ENCODE results near the gene COL9A3. TPM values are rescaled to one million over a fixed set of nuclear protein-coding genes. Genes with fewer than 3 reads are reported as not detected.
A peak's percentile ranks its signal among the peaks of the same experiment; 100 is the strongest.

Gene COL9A3
- total and polyA plus RNA-seq, 4 experiments from 2014 or later = 0.41 TPM; not detected in 3

DNA sequence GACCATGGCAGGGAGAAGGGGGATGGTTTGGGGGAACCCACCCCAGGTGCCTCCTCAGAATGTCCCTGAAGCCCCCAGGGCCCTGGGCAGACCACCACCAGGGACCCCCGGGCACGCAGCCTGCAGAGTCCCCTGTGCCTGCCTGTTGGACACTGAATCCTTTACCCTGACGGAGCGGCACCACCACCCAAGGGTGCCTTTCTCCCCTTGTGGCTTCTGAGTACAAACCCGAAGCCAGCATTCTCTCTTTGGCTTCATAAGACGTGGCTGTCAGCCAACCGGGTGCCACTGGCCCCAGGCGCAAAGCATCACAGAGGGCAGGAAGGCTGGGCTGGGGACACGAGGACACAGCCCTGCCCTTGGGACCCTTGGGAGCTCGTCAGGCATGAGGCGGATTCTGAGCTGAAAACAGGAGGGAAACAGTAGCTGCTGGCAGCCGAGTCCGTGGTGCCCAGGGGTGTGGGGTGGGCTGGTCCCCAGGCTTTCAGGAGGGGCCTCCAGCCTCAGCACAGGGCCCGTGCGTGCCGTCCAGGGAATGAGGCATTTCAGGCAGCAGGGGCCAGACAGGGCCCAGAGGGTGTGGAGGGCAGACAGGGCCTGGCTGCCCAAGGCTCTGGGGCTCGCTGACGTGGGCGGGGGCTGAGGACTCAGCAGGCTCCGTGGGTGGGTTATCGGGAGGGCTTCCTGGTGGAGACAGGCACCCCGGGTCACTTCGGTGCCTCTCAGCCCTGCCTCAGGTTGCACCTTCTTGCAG is 3.5 kb downstream of the COL9A3 start:
- DNase-seq = peak in 1 of 5 donors; percentile 24
- Mint-ChIP-seq H3K4me3 (no peak overlapping the region), H3K27me3 (peaks cover 7 to 9% of the 10 kb centered on the region in 2 donors), H3K27ac (no peak overlapping the region), H3K4me1 (peaks cover 1 to 17% (median 4%) of the 10 kb centered on the region in 4 donors), H3K36me3 (no peaks in the 10 kb centered on the region), H3K9me3 (no peaks in the 10 kb centered on the region)
- CTCF ChIA-PET (ENCODE audit: partially characterized antibody) = no interaction called here
- H3K9me3 ChIP-seq (ENCODE audit: control insufficient read depth in 1 of 2, low read length in 2 of 2) = no peaks in the 10 kb centered on the region
- intact Hi-C loops (cut with micrococcal nuclease) = no loop called here
- POLR2A ChIA-PET (ENCODE audit: partially characterized antibody) = no interaction called here
- H3K4me1 ChIP-seq (ENCODE audit: insufficient read depth, low read length) = peaks cover 21% of the 10 kb centered on the region
- no peaks in the 10 kb centered on the region for H3K36me3 ChIP-seq (ENCODE audit: insufficient read depth, low read length)
- peaks cover 17% of the 10 kb centered on the region for H3K27me3 ChIP-seq (ENCODE audit: insufficient read depth, low read length)
- H3K4me3 ChIP-seq (ENCODE audit: low read length in 2 of 2) = no peak overlapping the region
- no peak overlapping the region for H3K27ac ChIP-seq (ENCODE audit: low read depth, low read length)

DNA sequence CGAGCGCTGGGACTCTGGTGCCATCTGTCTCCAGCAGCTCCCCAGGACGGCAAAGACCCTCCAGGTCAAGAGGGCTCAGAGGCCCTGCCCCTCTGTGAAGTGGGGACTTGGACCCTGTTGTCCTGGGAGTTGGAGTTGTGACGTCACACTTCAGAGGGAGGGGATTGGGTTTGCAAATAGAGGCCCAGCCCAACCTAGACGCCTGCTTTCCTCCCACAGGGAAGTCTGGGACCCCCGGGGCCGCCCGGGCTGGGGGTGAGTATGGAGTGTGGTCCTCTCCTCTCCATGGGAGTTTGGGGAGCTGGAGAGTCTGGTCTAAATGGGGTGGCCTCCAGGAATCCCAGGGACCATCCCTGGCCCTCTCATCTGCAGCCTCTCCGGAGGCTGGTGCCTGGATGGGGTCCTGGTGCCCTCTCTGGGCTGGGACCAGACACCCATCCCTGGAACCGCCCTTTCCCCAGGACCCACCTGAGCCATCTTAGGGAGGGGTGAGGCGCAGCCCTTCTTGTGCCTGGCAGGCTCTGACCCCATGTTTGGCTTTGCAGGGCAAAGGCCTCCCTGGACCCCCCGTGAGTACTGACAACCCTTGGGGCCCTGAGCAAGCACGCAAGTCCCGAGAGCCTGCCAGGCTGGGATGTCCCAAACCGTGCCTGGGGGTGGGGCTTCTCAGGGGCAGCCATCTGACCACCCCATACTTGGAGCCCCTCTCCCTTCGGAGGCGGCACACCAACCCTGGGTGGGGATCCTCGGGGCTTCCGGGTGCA is 4.3 kb downstream of the COL9A3 start:
- H3K9me3 Mint-ChIP-seq = no peaks in the 10 kb centered on the region

DNA sequence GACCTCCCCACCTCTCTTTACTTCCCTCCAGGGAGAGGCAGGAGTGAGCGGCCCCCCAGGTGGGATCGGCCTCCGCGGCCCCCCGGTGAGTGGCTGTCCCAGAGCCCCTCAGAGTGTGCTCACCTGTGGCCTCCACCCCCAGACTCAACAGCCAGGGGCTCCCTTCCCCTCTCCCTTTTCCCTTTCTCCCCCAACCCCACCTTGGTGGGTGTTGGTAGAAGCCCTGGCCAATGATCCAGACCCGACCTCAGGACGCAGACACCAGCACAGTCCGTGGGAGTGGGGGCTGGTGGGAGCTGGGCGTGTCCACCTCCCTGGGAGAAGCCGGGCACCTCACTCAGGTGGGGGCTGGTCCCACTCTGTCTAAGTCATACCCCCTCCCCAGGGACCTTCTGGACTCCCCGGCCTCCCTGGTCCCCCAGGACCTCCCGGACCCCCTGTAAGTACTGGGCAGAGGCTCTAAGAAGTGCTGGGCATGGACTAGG is 4.9 kb downstream of the COL9A3 start:
- Histone ChIP-seq H3K4me3 (ENCODE audit: low read length in 2 of 2) (no peak overlapping the region), H3K27ac (ENCODE audit: low read depth, low read length) (no peak overlapping the region), H3K36me3 (ENCODE audit: insufficient read depth, low read length) (no peaks in the 10 kb centered on the region), H3K4me1 (ENCODE audit: insufficient read depth, low read length) (peaks cover 9% of the 10 kb centered on the region), H3K9me3 (ENCODE audit: control insufficient read depth in 1 of 2, low read length in 2 of 2) (no peaks in the 10 kb centered on the region), H3K27me3 (ENCODE audit: insufficient read depth, low read length) (peaks cover 13% of the 10 kb centered on the region)
- Mint-ChIP-seq H3K27me3 (peaks cover 3 to 4% of the 10 kb centered on the region in 2 donors), H3K27ac (no peak overlapping the region), H3K4me1 (peaks cover 0 to 8% (median 0%) of the 10 kb centered on the region in 4 donors), H3K36me3 (no peaks in the 10 kb centered on the region), H3K4me3 (no peak overlapping the region), H3K9me3 (no peaks in the 10 kb centered on the region)
- ChIA-PET CTCF (ENCODE audit: partially characterized antibody) (no interaction called here), POLR2A (ENCODE audit: partially characterized antibody) (no interaction called here)
- intact Hi-C loops (cut with micrococcal nuclease) = no loop called here
- peak in 1 of 5 donors; percentile 13 for DNase-seq

More for the DNA sequence above, 4.3 kb downstream of the COL9A3 start:
- CTCF ChIA-PET (ENCODE audit: partially characterized antibody) = no interaction called here
- Histone ChIP-seq H3K4me3 (ENCODE audit: low read length in 2 of 2) (no peak overlapping the region), H3K36me3 (ENCODE audit: insufficient read depth, low read length) (no peaks in the 10 kb centered on the region), H3K4me1 (ENCODE audit: insufficient read depth, low read length) (peaks cover 13% of the 10 kb centered on the region), H3K27ac (ENCODE audit: low read depth, low read length) (no peak overlapping the region), H3K9me3 (ENCODE audit: control insufficient read depth in 1 of 2, low read length in 2 of 2) (no peaks in the 10 kb centered on the region), H3K27me3 (ENCODE audit: insufficient read depth, low read length) (peaks cover 15% of the 10 kb centered on the region)
- Mint-ChIP-seq H3K27ac (no peak overlapping the region), H3K27me3 (peaks cover 4 to 5% of the 10 kb centered on the region in 2 donors), H3K4me1 (peaks cover 0 to 9% (median under 1%) of the 10 kb centered on the region in 4 donors), H3K36me3 (no peaks in the 10 kb centered on the region), H3K4me3 (no peak overlapping the region)
- intact Hi-C loops (cut with micrococcal nuclease) = no loop called here
- POLR2A ChIA-PET (ENCODE audit: partially characterized antibody) = no interaction called here
- peak in 1 of 5 donors; percentile 24 for DNase-seq

DNA sequence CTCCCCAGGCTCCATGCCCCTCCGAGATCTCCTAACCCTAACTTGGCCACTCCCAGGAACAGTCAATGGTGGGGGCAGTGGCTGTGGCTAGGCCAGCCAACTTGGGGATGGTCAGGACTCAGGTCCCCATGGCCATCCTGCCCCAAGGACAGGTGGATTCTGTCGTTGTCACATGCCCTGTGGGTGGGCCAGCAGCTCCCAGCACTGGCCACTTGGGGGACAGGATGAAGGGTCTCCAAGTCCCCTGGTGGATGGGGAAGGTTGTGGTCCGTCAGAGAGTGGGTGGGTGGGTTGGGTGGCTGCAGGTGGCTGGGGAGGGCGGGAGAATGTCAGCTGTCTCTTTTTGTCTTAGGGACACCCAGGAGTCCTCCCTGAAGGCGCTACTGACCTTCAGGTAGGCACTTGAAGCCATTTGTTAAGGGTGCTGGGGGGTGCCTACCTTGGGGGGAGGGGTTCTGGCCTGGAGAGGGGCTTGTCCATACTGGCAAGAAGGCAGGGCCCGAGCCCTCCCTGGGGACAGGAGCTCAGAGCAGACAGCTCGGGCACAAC is 5.5 kb downstream of the COL9A3 start:
- Histone ChIP-seq H3K9me3 (ENCODE audit: control insufficient read depth in 1 of 2, low read length in 2 of 2) (no peaks in the 10 kb centered on the region), H3K4me3 (ENCODE audit: low read length in 2 of 2) (no peak overlapping the region), H3K4me1 (ENCODE audit: insufficient read depth, low read length) (peaks cover 9% of the 10 kb centered on the region), H3K27ac (ENCODE audit: low read depth, low read length) (no peak overlapping the region), H3K36me3 (ENCODE audit: insufficient read depth, low read length) (no peaks in the 10 kb centered on the region), H3K27me3 (ENCODE audit: insufficient read depth, low read length) (peaks cover 13% of the 10 kb centered on the region)
- Mint-ChIP-seq H3K36me3 (no peaks in the 10 kb centered on the region), H3K27ac (no peak overlapping the region), H3K4me3 (no peak overlapping the region), H3K9me3 (no peaks in the 10 kb centered on the region), H3K4me1 (peaks cover 0 to 8% (median 0%) of the 10 kb centered on the region in 4 donors), H3K27me3 (peaks cover 3 to 4% of the 10 kb centered on the region in 2 donors)
- CTCF ChIA-PET (ENCODE audit: partially characterized antibody) = interaction anchor here (0.8 kb wide), 1 partner anchor 13 kb away, joined by 3 read pairs; no protein-coding TSS in a partner anchor
- DNase-seq = peak in 1 of 5 donors; percentile 16
- POLR2A ChIA-PET (ENCODE audit: partially characterized antibody) = no interaction called here
- intact Hi-C loops (cut with micrococcal nuclease) = no loop called here

DNA sequence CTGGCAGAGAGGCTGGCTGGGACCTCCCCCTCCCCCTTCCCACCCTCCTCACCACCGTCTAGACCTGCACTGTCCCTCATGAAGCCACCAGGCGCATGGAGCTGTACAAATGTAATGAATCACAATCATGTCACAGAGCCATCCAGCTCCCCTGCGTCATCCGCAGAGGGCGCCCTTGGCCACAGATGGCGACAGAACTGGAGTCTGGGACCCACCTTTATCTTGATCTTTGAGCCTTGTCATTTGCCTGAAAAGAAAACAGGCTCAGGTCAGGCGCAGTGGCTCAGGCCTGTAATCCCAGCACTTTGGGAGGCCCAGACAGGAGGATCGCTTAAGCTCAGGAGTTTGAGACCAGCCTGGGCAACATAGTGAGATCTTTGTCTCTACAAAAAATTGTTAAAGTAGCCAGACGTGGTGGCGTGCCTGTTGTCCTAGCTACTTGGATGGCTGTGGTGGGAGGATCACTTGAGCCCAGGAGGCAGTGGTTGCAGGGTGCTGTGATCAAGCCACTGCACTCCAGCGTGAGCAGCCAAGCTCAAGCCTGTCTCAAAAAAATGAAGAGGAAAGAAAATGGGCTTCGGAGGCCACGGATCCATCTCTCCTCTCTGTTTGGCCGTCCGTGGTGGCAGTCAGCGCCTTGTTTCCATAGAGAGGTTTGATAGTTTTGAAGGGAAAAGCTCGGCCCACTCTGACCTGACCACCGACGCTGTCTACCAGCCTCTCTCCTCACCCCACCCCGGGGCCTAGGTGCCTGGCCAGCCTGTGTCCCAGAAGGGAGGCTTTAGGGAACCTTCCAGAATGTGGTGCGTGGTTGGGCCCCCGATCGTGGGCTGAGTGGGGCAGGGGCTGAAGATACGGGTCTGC is 6.2 kb downstream of the COL9A3 start:
- Histone ChIP-seq H3K4me1 (ENCODE audit: insufficient read depth, low read length) (peaks cover 9% of the 10 kb centered on the region), H3K27ac (ENCODE audit: low read depth, low read length) (no peak overlapping the region), H3K27me3 (ENCODE audit: insufficient read depth, low read length) (peaks cover 7% of the 10 kb centered on the region), H3K36me3 (ENCODE audit: insufficient read depth, low read length) (no peaks in the 10 kb centered on the region), H3K9me3 (ENCODE audit: control insufficient read depth in 1 of 2, low read length in 2 of 2) (no peaks in the 10 kb centered on the region), H3K4me3 (ENCODE audit: low read length in 2 of 2) (no peak overlapping the region)
- Mint-ChIP-seq H3K36me3 (no peaks in the 10 kb centered on the region), H3K4me3 (peak overlapping the region in 1 of 8 donors; percentile 62), H3K27me3 (peaks cover 3 to 4% of the 10 kb centered on the region in 2 donors), H3K9me3 (no peaks in the 10 kb centered on the region), H3K27ac (peak overlapping the region in 2 of 7 donors; percentile 29 to 52), H3K4me1 (peaks cover 0 to 8% (median 0%) of the 10 kb centered on the region in 4 donors)
- ChIA-PET CTCF (ENCODE audit: partially characterized antibody) (interaction anchor here (0.8 to 0.9 kb wide), 2 partner anchors 14 to 16 kb away, joined by 3 read pairs; no protein-coding TSS in a partner anchor), POLR2A (ENCODE audit: partially characterized antibody) (no interaction called here)
- intact Hi-C loops (cut with micrococcal nuclease) = no loop called here
- DNase-seq = peak in 1 of 5 donors; percentile 29

DNA sequence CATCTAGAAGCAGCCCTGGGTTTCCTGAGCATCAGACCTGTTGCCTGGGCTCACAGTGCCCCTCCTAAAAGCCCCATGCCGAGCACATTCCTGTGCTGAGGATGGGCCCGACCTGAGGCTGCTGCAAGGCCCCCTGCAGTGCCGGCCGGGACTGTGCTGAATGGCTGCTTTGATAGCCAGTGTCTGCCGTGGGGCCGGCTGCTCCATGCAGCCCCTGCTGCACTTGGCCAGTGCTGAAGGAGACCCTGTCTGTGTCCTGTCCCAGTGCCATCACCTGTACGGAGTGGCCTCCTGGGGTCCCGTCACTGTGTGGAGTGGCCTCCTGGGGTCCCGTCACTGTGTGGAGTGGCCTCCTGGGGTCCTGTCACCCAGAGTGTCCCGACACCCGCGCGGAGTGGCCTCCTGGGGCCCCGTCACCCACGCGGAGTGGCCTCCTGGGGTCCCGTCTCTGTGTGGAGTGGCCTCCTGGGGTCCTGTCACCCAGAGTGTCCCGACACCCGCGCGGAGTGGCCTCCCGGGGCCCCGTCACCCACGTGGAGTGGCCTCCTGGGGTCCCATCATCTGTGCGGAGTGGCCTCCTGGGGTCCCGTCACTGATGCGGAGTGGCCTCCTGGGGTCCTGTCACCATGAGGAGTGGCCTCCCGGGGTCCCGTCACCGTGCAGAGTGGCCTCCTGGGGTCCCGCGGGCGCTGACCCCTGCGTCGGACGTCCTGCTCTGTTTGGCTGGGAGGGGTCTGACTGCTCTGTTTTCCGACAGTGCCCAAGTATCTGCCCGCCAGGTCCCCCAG is 7.0 kb downstream of the COL9A3 start:
- H3K27me3 Mint-ChIP-seq = no peaks in the 10 kb centered on the region

More for the DNA sequence above, 7.0 kb downstream of the COL9A3 start:
- ChIA-PET CTCF (ENCODE audit: partially characterized antibody) (interaction anchor here (0.9 to 1.7 kb wide), 2 partner anchors 16 to 17 kb away, joined by 3 to 7 read pairs; no protein-coding TSS in a partner anchor), POLR2A (ENCODE audit: partially characterized antibody) (interaction anchor here (2.1 kb wide), 1 partner anchor 30 kb away, joined by 10 read pairs; no protein-coding TSS in a partner anchor)
- Histone ChIP-seq H3K4me1 (ENCODE audit: insufficient read depth, low read length) (peaks cover 9% of the 10 kb centered on the region), H3K36me3 (ENCODE audit: insufficient read depth, low read length) (no peaks in the 10 kb centered on the region), H3K27ac (ENCODE audit: low read depth, low read length) (no peak overlapping the region), H3K27me3 (ENCODE audit: insufficient read depth, low read length) (peaks cover under 1% of the 10 kb centered on the region), H3K9me3 (ENCODE audit: control insufficient read depth in 1 of 2, low read length in 2 of 2) (no peaks in the 10 kb centered on the region), H3K4me3 (ENCODE audit: low read length in 2 of 2) (no peak overlapping the region)
- intact Hi-C loops (cut with micrococcal nuclease) = no loop called here
- peak in 1 of 5 donors; percentile 36 for DNase-seq
- no peak overlapping the region for H3K27ac Mint-ChIP-seq
- no peaks in the 10 kb centered on the region for H3K36me3 Mint-ChIP-seq
- H3K9me3 Mint-ChIP-seq = no peaks in the 10 kb centered on the region
- no peak overlapping the region for H3K4me3 Mint-ChIP-seq
- peaks cover 0 to 8% (median 0%) of the 10 kb centered on the region in 4 donors for H3K4me1 Mint-ChIP-seq
